GM21515 (cell line): ENCODE measurements around the gene NPPB.
A peak's percentile ranks its signal among the peaks of the same experiment; 100 is the strongest.
"Not testable (repeated sequence)": the region's sequence is repeated elsewhere in the genome, so short reads cannot be mapped to it uniquely, and the experiment has no call there.

ENCODE experiments used
- ATAC-seq: cut with Tn5 transposase; IDR thresholded peaks from one replicate; pipeline ENCODE4 v1.9.1; 2021; ENCODE audit not compliant: unreplicated experiment

NPPB gene

DNA sequence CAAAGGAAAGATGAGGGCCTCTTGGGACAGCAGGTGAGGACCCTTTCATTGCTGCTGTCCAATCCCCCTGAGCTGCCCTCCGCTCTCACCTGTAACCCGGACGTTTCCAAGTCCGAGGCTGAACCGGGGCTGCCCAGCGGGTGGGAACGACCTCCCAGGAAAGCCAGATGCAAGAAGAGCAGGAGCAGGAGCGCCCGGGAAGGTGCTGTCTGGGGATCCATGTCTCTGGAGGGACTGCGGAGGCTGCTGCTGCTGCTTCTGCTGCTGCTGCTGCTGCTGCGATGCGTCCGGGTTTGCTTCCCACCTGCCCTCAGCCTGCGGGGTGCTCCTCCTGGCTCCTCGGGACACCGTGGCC, at the start of gene NPPB:
TSS of gene NPPB (minus strand) at position 333 of the 355 bp plus-strand sequence. CDS start at position 221, 112 bp downstream.
- no peak for ATAC-seq

DNA sequence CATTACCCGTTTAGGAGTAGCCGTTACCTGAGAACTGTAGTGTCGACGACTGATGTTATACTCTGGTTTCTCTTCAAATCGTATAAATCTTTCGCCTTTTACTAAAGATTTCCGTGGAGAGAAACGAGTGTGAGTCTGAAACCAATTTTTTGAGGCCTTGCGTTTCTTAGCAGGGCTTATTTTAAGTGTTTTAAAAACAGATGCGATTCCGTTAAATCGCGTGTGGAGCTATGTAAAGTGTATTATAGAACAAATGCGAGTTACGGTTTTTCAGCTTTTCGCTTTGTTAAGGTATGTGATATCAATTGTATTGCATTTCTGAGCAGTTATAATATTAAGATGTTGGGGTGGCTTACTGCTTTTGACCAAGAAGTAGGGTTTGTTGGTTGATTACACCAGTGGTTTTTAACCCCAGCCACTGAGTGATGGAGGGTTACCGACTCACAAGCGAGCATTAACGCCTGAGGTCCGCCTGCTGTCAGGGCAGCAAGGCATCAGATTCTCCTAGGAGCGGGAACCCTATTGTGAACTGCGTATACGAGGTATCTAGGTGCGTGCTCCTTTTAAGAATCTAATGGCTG, 49.4 kb upstream of the NPPB start:
- ATAC-seq = peak; percentile 53

DNA sequence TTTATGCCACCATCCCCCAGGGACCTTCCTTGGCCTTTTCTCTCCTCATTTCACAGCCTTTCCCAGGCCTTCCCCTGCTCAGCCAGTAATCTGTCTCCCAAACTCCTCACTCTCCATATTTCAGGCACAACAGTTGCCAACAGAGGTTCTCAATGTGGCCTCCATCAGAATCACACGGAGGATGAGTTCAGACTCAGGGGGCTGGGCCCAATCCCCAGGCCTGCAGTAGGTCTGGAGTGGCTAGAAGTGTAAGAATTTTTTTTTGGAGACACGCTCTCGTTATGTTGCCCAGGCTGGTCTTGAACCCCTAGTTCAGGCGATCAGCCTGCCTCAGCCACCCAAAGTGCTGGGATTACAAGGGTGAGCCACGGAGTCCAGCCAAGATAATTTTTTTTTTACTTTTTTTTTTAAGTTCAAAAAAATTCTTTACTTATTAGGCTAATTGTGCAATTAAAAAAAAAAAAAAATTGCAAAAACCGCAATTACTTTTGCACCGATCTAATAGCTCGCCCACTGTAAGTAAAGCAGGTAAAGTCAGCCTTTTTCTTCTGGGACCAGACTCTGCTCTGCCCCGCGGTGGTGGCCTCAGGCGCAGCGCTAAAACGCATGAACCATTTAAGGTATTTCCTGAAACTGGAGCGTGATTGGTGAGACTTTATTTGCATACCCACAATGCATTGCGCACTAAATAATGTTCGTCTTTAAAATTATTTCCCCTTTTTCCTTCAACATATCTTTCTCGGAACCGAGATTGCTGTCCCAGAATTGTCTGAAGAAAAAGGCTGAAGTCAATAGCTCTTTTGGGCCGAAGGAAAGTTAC, 48.7 kb upstream of the NPPB start:
- ATAC-seq = peak; percentile 44

DNA sequence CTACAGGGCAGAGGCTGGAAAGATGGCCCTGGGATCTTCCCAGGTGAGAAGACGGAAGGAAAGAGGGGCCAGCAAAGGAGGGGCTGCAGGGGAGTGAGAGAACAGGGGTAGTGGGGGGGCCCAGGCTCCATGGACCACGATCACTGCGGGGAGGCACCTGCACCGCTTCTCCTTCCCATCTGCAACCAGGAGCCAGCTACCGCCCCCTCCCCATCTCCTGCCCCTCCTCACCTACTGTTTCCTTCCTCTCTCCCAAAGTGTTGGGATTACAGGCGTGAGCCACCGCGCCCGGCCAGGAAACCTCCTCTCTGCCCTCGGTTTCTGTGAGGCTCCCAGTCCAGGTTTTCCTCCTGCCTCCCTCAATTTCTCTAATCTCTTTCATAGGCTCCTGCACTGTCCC, 48.1 kb upstream of the NPPB start:
- ATAC-seq = no peak

DNA sequence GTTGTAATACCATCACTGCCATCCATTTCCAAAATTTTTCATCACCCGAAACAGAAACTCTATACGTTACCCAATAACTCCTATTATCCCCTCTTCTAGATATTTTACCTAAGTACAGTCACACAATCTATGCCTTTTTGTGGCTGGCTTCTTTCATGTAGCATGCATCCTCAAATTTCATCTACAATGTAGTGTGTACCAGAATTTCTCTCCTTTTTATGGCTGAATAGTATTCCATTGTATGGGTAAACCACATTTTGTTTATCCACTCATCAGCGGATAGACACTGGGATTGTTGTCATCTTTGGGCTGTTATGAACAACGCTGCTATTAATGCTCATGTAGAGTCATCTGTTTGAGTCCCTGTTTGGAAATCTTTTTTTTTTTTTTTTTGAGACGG, 46.2 kb upstream of the NPPB start:
- no peak for ATAC-seq

DNA sequence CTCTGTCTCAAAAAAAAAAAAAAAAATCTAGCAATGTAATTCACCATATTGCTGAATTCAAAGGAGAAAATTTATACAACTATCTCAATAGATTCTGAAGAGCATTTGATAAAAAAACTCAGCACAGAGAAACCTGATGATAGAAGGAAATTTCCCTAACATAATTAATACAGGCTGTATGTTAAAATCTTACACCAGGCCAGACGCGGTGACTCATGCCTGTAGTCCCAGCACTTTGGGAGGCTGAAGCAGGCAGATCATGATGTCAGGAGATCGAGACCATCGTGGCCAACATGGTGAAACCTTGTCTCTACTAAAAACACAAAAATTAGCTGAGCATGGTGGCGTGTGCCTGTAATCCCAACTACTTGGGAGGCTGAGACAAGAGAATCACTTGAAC, 45.4 kb upstream of the NPPB start:
- not testable (repeated sequence) for ATAC-seq

DNA sequence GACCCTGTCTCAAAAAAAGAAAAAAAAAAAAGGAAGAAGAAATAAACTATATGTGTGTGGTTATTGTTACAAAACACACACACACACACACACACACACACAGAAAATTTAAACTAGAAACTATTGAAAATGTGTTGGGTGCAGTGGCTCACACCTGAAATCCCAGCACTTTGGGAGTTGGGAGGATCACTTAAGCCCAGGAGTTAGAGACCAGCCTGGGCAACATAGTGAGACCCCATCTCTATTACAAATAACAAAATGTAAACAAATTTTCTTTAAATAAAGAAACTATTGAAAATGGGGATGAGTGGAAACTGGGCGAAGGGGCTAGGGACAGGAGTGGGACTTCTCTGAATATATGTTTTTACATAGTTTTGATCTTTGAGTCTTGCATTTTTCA, 44.5 kb upstream of the NPPB start:
- no peak for ATAC-seq

DNA sequence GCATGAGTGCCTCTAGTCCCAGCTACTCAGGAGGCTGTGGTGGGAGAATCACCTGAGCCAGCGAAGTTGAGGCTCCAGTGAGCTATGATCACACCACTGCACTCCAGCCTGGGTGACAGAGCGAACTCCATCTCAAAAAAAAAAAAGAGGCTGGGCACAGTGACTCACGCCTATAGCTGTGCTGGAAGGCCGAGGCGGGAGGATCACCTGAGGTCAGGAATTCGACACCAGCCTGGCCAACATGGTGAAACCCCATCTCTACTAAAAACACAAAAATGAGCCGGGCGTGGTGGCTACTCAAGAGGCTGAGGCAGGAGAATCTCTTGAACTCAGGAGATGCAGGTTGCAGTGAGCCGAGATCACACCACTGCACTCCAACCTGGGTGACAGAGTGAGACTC, 42.7 kb upstream of the NPPB start:
- ATAC-seq = not testable (repeated sequence)

DNA sequence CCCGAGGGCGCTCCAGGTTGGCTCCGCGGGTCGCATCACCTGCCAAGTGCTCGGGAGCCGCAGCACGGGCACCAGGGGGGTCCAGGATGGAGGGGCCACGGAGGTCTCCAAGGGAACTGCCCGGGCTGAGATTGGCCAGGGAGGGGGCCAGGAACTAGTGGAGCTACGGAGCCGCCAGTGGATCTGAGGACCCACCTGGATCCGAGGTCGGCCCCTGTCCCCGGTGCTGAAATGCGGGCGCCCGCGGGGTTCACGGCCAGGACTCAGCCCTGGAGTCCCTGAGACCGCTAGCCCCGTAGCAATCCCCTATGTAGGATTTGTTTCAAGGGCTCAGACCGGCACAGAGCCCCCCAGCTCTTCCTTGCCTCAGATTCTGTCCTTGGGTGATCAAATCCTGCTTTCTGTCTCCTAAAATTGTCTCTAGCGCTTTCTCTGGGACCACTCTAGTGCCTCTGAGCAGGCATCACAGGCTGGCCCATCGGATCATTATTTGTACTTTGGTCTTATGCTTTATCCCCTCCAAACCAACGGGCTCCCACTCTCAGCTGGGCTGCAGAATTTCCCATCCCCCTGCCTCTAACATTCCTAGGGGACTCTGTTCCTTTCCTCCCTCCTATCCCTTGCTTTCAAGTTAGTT, 40.2 kb upstream of the NPPB start:
- ATAC-seq = no peak

DNA sequence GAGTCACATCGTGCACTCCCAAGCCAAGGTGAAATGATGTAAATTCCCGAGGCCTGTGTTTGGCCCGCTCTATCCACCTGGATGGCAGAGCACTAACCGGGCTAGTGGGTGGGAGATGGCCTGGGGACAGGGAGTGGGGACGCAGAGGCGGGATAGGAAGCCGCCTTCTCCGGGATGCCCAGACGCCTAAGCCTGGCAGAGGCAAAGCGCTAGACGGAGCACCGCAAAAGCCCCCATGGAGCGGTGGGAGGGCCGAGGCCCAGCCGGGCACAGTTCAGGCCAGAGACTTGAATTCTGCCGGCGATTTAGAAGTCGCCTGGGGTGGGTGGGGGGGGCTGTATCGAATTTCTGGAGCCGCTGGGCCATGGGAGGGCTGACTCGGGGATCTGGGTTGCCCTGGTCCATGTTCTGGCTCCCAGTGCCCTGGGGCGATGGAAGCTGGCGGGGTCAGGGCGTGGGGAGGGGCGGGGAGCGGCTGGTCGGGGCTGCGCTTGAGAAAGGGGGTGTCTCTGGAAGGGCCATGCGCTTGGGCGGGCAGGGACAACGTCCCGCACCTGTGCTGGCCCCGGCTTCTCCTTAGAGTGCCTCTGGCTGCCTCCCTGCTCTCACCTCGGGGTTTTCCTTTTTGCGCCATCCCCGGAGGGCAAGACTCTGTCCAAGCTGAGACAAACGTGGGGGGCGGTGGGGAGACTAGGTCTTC, 39.5 kb upstream of the NPPB start:
- ATAC-seq = no peak

DNA sequence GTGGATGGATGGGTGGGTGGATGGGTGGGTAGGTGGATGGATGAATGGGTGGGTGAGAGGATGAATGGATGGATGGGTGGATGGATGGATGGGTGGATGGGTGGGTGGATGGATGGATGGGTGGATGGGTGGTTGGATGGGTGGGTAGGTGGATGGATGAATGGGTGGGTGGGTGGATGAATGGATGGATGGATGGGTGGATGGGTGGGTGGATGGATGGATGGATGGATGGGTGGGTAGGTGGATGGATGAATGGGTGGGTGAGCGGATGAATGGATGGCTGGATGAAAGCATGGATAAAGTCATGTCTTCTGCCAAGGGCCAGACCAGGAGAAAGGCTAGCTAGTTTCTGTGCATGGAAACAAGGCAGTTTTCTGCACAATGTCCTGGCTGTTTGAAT, 35.8 kb upstream of the NPPB start:
- ATAC-seq = not testable (repeated sequence)

DNA sequence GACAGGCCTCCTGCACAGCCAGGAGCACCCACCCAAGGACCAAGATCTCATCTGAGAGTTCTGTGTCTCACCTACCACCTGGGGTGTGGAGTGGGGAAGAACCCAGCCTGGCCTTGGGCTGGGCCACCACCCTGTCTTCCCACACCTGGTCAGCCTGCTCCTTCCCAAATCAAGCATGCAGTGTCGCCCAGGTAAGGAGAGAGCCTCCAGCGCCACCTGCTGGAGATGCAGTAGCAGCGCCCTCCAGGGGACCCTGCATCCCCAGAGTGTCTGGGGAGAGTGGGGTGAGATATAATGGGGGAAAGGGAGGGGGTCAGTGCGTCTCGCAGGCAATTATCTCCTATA, 35.1 kb upstream of the NPPB start:
- no peak for ATAC-seq

DNA sequence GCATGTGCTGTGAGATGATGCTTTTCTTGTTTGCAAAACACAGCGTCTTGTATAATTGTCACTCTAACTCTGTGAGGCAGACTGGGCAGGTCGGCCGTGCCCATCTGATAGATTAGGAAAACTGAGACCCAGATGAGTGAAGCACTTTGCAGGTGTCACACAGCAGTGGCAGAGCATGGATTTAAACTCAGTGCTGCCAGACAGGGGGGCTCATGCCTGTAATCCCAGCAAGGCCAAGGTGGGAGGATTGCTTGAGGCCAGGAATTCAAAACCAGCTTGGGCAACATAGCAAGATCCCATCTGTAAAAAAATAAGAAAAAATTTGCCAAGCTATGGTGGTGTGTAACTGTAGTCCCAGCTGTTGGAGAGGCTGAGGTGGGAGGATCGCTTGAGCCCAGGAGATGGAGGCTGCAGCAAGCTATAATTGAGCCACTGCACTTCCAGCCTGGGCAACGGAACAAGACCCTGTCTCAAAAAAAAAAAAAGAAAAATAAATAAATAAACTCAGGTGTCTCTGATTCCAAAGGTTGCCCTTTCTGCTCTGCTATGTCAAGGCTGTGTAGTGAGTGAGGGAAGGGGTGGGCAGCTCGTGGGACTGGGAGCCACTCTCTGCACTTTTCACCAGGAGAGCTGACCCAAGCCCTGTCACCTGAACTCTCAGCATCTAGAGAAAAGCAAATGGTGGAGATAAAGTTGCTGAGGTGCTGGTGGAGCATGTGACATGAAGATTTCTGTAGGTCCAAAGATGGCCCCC, 32.9 kb upstream of the NPPB start:
- no peak for ATAC-seq

DNA sequence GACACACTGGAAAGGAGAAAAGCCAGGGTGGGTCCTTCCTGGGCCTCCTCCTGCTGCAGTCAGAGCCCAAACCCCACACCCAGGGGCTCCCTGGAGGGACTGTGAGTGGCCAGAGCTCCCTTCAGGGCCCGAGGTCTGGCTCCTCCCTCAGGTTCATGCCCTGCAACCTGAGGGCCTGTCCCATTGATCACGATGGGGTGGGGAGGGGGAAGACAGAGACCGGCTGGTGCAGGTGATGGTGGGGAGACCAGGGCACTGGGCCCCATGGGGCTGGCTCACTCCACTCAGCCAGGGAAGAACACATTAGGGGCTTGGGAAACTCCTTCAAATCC, 30.1 kb upstream of the NPPB start:
- ATAC-seq = no peak

DNA sequence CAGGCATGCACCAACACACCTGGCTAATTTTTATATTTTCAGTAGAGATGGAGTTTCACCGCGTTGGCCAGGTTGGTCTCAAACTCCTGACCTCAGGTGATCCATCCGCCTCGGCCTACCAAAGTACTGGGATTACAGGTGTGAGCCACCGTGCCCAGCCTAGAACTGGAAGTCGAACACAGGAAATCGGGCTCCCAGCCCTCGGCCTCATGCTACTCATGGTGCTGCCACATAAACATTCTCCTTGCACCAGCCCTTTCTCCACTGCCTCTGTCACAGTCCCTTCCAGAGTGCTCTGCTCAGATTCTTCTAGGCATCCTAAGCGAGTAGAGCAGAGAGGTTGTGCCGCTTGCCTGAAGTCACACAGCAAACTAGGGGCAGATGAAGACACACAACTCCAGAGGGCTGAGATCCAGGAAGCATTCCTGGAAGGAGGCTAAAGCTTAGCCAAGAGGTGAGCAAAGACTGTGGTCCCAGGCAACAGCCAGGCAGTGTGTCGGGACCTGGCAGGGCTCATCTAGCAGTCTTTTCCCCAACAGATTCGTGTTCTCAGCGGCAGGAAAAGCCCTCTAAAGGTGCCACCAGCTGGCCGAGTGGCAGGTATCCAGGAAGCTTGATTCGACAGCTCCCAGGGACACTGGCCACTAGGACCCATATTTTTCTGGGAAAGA, 29.6 kb upstream of the NPPB start:
- ATAC-seq = no peak

DNA sequence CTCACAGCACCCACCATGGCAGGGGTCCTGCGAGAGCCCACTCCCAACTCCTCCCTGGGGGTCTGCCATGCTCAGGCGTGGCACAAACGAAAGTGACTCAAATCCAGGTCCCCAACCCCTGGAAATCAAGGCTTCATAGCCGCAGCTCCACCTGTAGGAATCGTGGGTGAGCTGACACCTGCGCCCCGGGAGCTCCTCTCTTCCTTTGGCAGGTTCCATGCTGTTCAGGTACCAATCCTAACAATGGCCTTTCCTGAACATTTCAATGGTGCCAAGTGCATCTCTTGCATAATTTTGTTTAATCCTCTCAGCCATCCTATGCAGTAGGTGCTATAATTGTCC, 28.9 kb upstream of the NPPB start:
- no peak for ATAC-seq

DNA sequence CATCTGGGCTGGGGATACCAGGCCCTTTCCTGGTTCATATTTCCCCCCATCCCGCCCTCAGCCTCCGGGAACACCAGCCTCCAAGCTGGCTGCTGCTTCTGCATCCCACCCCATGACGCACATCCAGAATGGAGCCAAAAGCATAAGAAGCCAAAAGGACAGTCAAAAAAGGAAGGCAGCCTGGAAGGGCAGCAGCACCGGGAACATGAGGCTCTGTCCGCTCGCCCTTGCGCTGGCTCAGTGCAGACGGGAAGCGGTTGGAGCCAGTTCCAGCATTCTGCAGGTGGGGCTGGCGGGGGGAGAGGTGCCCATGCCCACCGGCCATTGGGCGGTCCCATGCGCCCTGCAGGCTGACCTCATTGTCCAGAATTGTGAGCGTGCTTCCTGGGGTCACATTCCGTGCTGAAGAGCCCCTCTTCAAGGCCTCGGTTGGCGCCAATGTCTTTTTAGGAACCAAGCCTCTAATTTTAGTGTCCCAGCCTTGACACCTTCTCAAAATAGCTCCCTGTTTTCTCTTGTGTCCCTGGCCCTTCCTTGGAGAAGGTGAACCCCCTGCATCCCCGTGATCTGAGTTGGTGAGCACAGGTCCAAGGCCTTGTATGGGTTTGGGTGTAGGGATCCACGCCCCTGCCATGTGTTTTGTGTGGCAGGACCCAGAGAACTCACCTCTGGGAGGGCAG, 28.4 kb upstream of the NPPB start:
- no peak for ATAC-seq

DNA sequence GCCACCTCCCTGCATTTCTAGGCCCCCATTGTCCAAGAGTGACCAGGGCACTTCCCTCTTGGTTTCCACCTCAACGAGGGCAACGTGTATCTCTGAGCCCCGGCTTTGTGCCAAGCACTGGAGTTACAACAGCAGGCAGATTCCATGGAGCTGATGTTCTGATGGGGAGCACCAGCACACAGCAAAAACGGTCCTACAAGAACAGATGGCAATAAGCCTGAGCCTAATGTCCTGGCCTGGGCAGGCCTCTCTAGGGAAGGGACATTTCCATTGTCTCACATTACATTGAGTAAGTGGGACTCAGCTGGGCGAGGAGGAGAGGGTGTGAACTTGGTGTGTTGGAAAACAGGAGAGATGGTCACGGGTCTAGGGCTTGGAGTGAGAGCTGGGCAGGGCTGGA, 27.2 kb upstream of the NPPB start:
- ATAC-seq = no peak

DNA sequence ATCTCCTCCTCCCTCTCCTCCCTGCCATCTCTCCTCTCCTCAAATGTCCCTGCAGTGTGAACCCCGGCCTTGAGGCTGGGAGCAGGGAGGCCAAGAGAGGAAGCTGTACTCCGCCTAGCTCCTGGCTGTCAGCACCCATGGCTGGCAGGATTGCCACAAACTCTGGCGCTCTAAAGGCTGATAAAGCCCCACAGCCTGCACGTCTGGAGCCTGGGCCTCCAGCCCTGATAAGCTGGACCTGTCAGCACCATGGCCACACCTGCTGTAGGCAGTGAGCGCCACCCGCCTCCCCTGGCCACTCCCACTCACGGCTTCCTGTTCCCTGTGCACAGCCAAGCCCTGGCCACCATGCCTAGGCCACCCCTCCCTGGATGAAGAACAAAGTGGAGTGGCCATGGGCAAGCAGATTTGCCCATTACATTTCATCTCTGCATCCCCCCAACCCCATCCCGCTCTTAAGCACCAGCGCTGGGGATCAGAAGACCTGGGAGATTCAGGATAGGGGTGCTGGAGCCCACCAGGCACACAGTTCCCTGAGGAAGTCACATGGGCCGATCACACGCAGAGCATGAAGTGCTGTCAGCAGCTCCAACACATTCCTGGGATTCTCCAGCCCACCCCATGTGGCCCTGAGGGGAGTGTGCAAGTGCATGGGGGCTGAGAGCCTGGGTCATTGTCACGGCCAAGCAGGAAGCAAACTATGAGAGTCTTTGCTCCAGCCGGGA, 24.2 kb upstream of the NPPB start:
- ATAC-seq = no peak
